OCI-LY3 (cell line): ENCODE measurements around the gene SLC6A6.

Experiments used
- EZH2phosphoT487 ChIP-seq: fragments of 200-600 bp; shearing (Covaris generic); IDR thresholded peaks from 2 replicates; pipeline ENCODE4 v1.6.1; 2018; ENCODE audit warnings: antibody characterized with exemption, mixed run types, low read depth
- TF ChIP-seq, protein P1 (sequence below): fragments of 200-600, 300-600 bp; sonication (generic); IDR thresholded peaks from 2 replicates; pipeline ENCODE4 v1.5.1; 2014; ENCODE audit warnings: antibody characterized with exemption, low read length, low read depth

DNA sequence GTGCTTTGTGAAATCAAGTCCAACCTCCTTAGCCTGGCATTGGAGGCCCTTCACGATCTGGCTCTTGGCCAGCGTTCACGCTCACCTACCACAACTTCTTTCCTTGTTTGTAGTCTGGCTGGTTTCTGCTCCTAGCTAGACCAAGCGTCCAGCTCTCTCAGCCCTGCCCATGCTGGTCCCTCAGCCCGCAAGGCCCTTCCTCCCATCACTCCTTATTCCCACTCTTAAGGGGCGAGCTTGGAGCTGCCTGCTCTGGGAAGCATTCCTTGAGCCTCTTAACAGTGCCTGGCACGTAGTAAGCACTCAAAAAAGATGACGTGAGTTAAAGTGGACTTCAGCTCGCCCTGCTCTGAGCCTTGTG, 8.7 kb downstream of the SLC6A6 start:
- TF ChIP-seq EZH2phosphoT487 = no peak
- TF ChIP-seq, protein P1, sequence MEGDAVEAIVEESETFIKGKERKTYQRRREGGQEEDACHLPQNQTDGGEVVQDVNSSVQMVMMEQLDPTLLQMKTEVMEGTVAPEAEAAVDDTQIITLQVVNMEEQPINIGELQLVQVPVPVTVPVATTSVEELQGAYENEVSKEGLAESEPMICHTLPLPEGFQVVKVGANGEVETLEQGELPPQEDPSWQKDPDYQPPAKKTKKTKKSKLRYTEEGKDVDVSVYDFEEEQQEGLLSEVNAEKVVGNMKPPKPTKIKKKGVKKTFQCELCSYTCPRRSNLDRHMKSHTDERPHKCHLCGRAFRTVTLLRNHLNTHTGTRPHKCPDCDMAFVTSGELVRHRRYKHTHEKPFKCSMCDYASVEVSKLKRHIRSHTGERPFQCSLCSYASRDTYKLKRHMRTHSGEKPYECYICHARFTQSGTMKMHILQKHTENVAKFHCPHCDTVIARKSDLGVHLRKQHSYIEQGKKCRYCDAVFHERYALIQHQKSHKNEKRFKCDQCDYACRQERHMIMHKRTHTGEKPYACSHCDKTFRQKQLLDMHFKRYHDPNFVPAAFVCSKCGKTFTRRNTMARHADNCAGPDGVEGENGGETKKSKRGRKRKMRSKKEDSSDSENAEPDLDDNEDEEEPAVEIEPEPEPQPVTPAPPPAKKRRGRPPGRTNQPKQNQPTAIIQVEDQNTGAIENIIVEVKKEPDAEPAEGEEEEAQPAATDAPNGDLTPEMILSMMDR = no peak
